Muscle layer of colon (tissue), 2 donors: ENCODE data around the gene MAGI2.
"Not testable (repeated sequence)": the region's sequence is repeated elsewhere in the genome, so short reads cannot be mapped to it uniquely, and the experiment has no call there.

Experiments used
- H3K27ac ChIP-seq: one replicate; pipeline ENCODE4 v1.7.0; 2013; ENCODE audit warnings: low read depth, mild to moderate bottlenecking, low read length, moderate library complexity
- H3K27me3 ChIP-seq, 2 donors: one replicate each; pipeline ENCODE4 v1.7.0; 2013; ENCODE audit warnings: low read length in 2 of 2, mild to moderate bottlenecking in 2 of 2; ENCODE audit not compliant: insufficient read depth in 2 of 2, control insufficient read depth in 1 of 2
- H3K36me3 ChIP-seq: one replicate; pipeline ENCODE4 v1.7.0; 2013; ENCODE audit warnings: mild to moderate bottlenecking, low read length; ENCODE audit not compliant: insufficient read depth
- H3K4me1 ChIP-seq: one replicate; pipeline ENCODE4 v1.7.0; 2013; ENCODE audit warnings: mild to moderate bottlenecking, low read length; ENCODE audit not compliant: insufficient read depth
- H3K4me3 ChIP-seq, 2 donors: one replicate each; pipeline ENCODE4 v1.7.0; 2013; ENCODE audit warnings: low read length in 2 of 2, low read depth in 1 of 2, mild to moderate bottlenecking in 1 of 2, moderate library complexity in 1 of 2
- H3K9ac ChIP-seq: one replicate; pipeline ENCODE4 v1.7.0; 2013; ENCODE audit warnings: low read length
- H3K9me3 ChIP-seq: one replicate; pipeline ENCODE4 v1.7.0; 2013; ENCODE audit warnings: mild to moderate bottlenecking, low read length
- donor health status: abdominal sarcoma.
- donor health status: Adenocarcinoma of cecum.

The MAGI2 gene

GRCh38 chr7:78265071-78265470 is 1188.4 kb downstream of the MAGI2 start:
- no peaks in the 10 kb centered on the region for H3K9me3 ChIP-seq
- no peak overlapping the region for H3K9ac ChIP-seq
- no peak overlapping the region for H3K4me3 ChIP-seq
- no peak overlapping the region for H3K27ac ChIP-seq
- H3K27me3 ChIP-seq: no peaks in the 10 kb centered on the region
- no peaks in the 10 kb centered on the region for H3K36me3 ChIP-seq
- H3K4me1 ChIP-seq: no peaks in the 10 kb centered on the region

GRCh38 chr7:78264105-78264504 is 1189.4 kb downstream of the MAGI2 start:
- no peak overlapping the region for H3K9ac ChIP-seq
- H3K4me1 ChIP-seq: no peaks in the 10 kb centered on the region
- H3K27me3 ChIP-seq: no peaks in the 10 kb centered on the region
- no peaks in the 10 kb centered on the region for H3K36me3 ChIP-seq
- H3K27ac ChIP-seq: no peak overlapping the region
- H3K9me3 ChIP-seq: no peaks in the 10 kb centered on the region
- H3K4me3 ChIP-seq: no peak overlapping the region

- Histone ChIP-seq H3K9me3 (no peaks in the 10 kb centered on the region), H3K4me1 (no peaks in the 10 kb centered on the region), H3K9ac (no peak overlapping the region), H3K27ac (no peak overlapping the region), H3K36me3 (no peaks in the 10 kb centered on the region), H3K4me3 (no peak overlapping the region), H3K27me3 (no peaks in the 10 kb centered on the region)
These were observed 1191.7 kb downstream of the MAGI2 start for GRCh38 chr7:78261739-78262138.

DNA sequence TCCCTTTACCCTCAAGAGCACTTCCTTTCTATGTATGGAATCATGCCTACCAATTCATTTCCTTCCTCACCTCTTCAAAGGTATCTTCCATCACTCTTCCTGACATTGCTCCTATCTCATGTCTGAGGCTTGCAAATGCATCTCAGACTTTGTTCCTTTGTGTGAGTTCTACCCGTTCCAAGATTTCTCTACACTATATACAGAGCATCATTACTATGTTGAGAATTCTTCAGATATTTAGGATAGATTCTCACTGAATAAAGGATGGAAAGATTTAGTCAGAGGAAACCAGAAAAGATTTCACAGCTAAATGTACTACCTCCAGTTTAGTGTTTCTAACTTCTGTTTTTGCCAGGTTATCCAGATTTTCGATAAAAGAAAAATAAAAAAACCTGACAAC is 1192.2 kb downstream of the MAGI2 start:
- H3K27me3 ChIP-seq: no peaks in the 10 kb centered on the region
- no peaks in the 10 kb centered on the region for H3K9me3 ChIP-seq
- no peaks in the 10 kb centered on the region for H3K4me1 ChIP-seq
- no peak overlapping the region for H3K4me3 ChIP-seq
- no peaks in the 10 kb centered on the region for H3K36me3 ChIP-seq
- no peak overlapping the region for H3K27ac ChIP-seq
- H3K9ac ChIP-seq: no peak overlapping the region

DNA sequence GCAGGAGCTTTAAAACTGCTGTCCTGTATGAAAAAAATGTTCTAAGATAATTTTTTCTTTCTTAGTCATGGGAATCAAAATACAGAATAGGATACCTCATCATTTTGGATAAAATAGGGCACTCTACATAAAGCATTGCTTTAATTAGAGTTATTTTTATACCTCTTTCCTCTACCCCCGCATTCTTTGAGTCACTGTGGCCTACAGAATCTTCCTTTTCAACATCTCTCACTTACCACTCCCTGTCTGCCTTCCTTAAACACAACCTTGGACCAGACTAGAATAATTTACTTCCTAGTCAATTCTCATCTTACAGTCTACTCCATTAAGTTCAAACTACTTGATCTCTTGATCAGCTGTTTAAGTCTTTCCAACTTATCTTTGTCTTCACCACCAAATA is 1192.6 kb downstream of the MAGI2 start:
- Histone ChIP-seq H3K4me3 (no peak overlapping the region), H3K36me3 (no peaks in the 10 kb centered on the region), H3K9ac (no peak overlapping the region), H3K27ac (no peak overlapping the region), H3K27me3 (no peaks in the 10 kb centered on the region), H3K9me3 (no peaks in the 10 kb centered on the region), H3K4me1 (no peaks in the 10 kb centered on the region)

DNA sequence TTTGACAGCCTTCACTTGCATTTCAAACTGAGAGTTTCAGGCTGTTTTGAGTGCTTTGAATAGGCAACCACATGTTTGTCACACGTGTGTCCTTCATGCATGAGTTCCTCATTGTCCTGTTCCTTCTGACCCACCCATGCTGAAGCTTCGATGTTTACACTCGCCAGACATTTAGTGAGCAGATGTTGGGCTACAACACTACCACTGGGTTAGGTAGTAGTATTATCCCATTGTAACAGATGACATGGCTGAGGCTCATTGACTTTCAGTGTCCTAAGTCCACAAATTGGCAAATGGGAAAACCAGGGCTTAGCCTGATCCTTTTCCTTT is 1198.8 kb downstream of the MAGI2 start:
- Histone ChIP-seq H3K27me3 (no peaks in the 10 kb centered on the region), H3K4me1 (no peaks in the 10 kb centered on the region), H3K9ac (no peak overlapping the region), H3K9me3 (no peaks in the 10 kb centered on the region), H3K4me3 (no peak overlapping the region), H3K36me3 (no peaks in the 10 kb centered on the region), H3K27ac (no peak overlapping the region)

- Histone ChIP-seq H3K27ac (no peak overlapping the region), H3K9ac (no peak overlapping the region), H3K4me3 (no peak overlapping the region), H3K4me1 (no peaks in the 10 kb centered on the region), H3K36me3 (no peaks in the 10 kb centered on the region), H3K27me3 (no peaks in the 10 kb centered on the region), H3K9me3 (no peaks in the 10 kb centered on the region)
These were observed 1199.4 kb downstream of the MAGI2 start for GRCh38 chr7:78253850-78254725.

DNA sequence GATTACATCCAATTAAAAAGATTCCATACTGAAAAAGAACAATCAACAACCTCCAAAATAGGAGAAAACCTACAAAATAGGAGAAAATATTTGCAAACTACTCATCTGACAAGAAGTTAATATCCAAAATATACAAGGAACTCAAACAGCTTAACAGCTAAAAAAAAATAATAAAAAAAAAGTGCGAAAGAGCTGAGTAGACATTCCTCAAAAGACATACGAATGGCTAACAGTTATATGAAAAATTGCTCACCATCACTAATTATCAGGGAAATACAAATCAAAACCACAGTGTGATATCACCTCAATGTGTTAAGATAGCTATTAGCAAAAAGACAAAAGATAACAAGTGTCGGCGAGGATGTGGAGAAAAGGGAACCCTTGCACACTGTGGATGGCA is 1204.6 kb downstream of the MAGI2 start:
- Histone ChIP-seq H3K27me3 (no peaks in the 10 kb centered on the region), H3K9me3 (no peaks in the 10 kb centered on the region), H3K4me1 (no peaks in the 10 kb centered on the region), H3K27ac (no peak overlapping the region), H3K9ac (no peak overlapping the region), H3K4me3 (no peak overlapping the region), H3K36me3 (no peaks in the 10 kb centered on the region)

- H3K27me3 ChIP-seq: no peaks in the 10 kb centered on the region
- H3K4me3 ChIP-seq: no peak overlapping the region
- no peaks in the 10 kb centered on the region for H3K36me3 ChIP-seq
- no peak overlapping the region for H3K27ac ChIP-seq
- H3K9ac ChIP-seq: no peak overlapping the region
- H3K9me3 ChIP-seq: no peaks in the 10 kb centered on the region
- no peaks in the 10 kb centered on the region for H3K4me1 ChIP-seq
These were observed 1205.4 kb downstream of the MAGI2 start for GRCh38 chr7:78247910-78248689.

DNA sequence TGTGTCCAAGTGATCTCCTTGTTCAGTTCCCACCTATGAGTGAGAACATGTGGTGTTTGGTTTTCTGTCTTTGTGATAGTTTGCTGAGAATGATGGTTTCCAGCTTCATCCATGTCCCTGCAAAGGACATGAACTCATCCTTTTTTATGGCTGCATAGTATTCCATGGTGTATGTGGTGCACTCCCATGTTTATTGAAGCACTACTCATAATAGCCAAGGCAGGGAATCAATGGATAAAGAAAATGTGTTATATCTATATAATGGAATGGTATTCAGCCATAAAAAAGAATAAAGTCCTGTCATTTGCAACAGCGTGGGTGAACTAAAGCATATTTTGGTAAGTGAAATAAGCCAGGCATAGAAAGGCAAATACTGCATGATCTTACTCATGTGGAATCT is 1213.3 kb downstream of the MAGI2 start:
- not testable (repeated sequence) for H3K9me3 ChIP-seq, H3K36me3 ChIP-seq, H3K9ac ChIP-seq, H3K27ac ChIP-seq, H3K27me3 ChIP-seq, H3K4me3 ChIP-seq, H3K4me1 ChIP-seq

- Histone ChIP-seq H3K27me3 (no peaks in the 10 kb centered on the region), H3K4me3 (no peak overlapping the region), H3K9me3 (no peaks in the 10 kb centered on the region)
These were observed 1218.8 kb downstream of the MAGI2 start for GRCh38 chr7:78234634-78235033.

DNA sequence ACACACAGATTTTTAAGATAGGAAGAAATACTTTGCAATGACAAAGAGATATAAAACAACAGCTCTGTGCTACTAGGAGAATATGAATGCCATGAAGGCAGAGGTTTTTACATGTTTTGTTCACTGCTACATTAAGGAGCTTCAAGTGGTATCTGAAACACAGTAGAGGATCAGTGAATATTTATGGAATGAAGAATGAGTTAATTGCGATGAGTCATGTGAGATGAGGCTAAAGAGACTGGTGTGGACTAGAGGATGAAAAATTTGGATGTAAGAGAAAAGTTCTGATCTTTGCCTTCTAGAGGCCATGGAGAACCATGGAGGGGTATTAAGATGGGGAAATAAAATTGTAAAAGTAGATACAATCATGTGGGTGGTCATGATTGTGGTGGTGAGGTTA is 1220.7 kb downstream of the MAGI2 start:
- no peak overlapping the region for H3K27ac ChIP-seq

More at GRCh38 chr7:78234634-78235033, 1218.8 kb downstream of the MAGI2 start:
- H3K4me1 ChIP-seq: no peaks in the 10 kb centered on the region
- no peaks in the 10 kb centered on the region for H3K36me3 ChIP-seq
- no peak overlapping the region for H3K9ac ChIP-seq
- H3K27ac ChIP-seq: no peak overlapping the region

More for the DNA sequence above, 1220.7 kb downstream of the MAGI2 start:
- H3K9me3 ChIP-seq: no peaks in the 10 kb centered on the region
- H3K27me3 ChIP-seq: no peaks in the 10 kb centered on the region
- no peak overlapping the region for H3K4me3 ChIP-seq
- H3K4me1 ChIP-seq: no peaks in the 10 kb centered on the region
- H3K9ac ChIP-seq: no peak overlapping the region
- H3K36me3 ChIP-seq: no peaks in the 10 kb centered on the region
